Bronchial epithelial cell (primary cell): ENCODE data around the gene TNRC6B. TPM values are rescaled to one million over a fixed set of nuclear protein-coding genes. Genes with fewer than 3 reads are reported as not detected.

ENCODE experiments used
- DNase-seq: peaks from one replicate; pipeline ENCODE4 v3.0.0-alpha.2; 2010; ENCODE audit warnings: low read depth
- FAIRE-seq: peaks from 2 replicates; lab custom pipeline; 2011; peaks lifted over from hg19 to GRCh38; lab: Jason Lieb, UNC
- H3K27me3 ChIP-seq: 2 replicates; pipeline ENCODE4 v1.5.1; 2011; ENCODE audit warnings: low read length; ENCODE audit not compliant: control insufficient read depth, insufficient read depth
- H3K36me3 ChIP-seq: 2 replicates; pipeline ENCODE4 v1.5.1; 2011; ENCODE audit warnings: low read length; ENCODE audit not compliant: control insufficient read depth, insufficient read depth
- H3K4me3 ChIP-seq: 2 replicates; pipeline ENCODE4 v1.5.1; 2011; ENCODE audit warnings: mild to moderate bottlenecking, low read depth, low read length, control low read depth
- total RNA-seq: library from RNA; depleted of rRNA; stranded (reverse); fragments of >200 nt; gene quantifications from 2 replicates; pipeline ENCODE4 v1.2.1, GENCODE V29; 2014
- TF ChIP-seq, protein P1 (sequence below): IDR thresholded peaks from 2 replicates; pipeline ENCODE4 v1.5.1; 2011; ENCODE audit warnings: mild to moderate bottlenecking, moderate library complexity, low read length, control low read depth, inconsistent platforms; ENCODE audit not compliant: insufficient read depth, severe bottlenecking

The TNRC6B gene
- total RNA-seq, 1 donor from 2014 or later = 8.4 TPM

- Histone ChIP-seq H3K4me3 (no peak overlapping the region), H3K36me3 (peaks cover 2% of the 10 kb centered on the region), H3K27me3 (no peaks in the 10 kb centered on the region)
- FAIRE-seq (no peak), DNase-seq (no peak)
- TF ChIP-seq, protein P1, sequence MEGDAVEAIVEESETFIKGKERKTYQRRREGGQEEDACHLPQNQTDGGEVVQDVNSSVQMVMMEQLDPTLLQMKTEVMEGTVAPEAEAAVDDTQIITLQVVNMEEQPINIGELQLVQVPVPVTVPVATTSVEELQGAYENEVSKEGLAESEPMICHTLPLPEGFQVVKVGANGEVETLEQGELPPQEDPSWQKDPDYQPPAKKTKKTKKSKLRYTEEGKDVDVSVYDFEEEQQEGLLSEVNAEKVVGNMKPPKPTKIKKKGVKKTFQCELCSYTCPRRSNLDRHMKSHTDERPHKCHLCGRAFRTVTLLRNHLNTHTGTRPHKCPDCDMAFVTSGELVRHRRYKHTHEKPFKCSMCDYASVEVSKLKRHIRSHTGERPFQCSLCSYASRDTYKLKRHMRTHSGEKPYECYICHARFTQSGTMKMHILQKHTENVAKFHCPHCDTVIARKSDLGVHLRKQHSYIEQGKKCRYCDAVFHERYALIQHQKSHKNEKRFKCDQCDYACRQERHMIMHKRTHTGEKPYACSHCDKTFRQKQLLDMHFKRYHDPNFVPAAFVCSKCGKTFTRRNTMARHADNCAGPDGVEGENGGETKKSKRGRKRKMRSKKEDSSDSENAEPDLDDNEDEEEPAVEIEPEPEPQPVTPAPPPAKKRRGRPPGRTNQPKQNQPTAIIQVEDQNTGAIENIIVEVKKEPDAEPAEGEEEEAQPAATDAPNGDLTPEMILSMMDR = no peak
Observed at GRCh38 chr22:40271440-40271839, 93.7 kb downstream of the TNRC6B start.

GRCh38 chr22:40273319-40273718 lies 95.6 kb downstream of the TNRC6B start:
- FAIRE-seq = no peak
- H3K27me3 ChIP-seq = no peaks in the 10 kb centered on the region
- TF ChIP-seq, protein P1 = no peak
- no peaks in the 10 kb centered on the region for H3K36me3 ChIP-seq
- H3K4me3 ChIP-seq = no peak overlapping the region
- no peak for DNase-seq

DNA sequence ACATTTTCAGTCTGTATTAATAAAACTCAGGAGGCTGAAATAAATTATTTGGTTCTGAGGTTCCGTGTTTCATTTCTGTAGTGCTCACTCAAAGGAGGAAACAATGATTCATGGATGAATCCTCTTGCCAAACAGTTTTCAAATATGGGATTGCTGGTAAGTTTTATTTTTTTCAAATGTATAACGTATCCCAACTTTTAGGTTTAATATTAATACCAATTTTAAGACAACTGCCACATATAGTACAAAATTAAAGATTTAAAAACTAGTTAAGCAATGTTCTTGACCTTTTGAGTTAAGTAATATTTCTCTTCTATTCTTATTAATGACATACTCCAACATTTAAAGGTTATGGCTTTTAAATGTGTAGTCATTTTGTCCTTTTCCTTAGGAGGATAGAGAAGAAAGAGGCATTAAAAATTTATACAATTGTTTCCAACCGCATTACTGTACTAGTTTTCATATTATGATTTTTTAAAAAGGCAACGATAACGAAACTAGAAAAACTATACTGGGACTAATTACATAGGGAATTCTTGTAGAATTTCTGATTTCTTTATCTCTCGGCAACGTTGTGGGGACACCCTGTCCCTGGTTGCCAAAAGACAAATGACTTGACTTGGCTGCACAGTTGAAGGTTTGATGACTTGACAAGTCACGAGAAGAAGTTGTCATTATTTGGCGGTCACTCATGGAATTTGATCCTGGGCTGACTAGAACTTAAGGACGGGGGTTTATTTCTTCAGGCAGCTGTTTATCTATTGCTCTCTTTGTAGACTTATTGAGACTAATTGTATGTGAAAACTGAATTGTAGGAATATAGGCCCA lies 99.5 kb downstream of the TNRC6B start:
- Histone ChIP-seq H3K4me3 (no peak overlapping the region), H3K36me3 (peaks cover 1% of the 10 kb centered on the region), H3K27me3 (no peaks in the 10 kb centered on the region)
- DNase-seq = peak; percentile 67
- no peak for FAIRE-seq
- TF ChIP-seq, protein P1 = no peak

DNA sequence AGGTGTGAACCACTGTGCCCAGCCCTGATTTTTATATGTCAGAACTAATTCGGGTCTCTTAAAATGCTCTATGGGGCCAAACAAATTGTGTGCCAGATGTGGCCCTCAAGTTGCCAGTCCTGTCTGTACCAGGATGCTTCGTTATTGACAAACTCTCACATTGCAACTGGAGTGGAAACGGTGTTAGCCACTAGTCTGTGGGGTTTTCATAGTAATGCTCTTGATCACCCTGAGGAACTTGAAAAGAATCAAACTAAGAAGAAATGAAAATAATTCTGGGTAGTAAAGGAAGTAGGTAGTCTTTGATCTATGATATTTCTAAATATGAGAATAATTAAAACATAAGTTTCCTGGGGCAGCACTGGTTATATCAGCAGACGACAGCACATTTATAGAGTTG lies 101.3 kb downstream of the TNRC6B start:
- FAIRE-seq (no peak), DNase-seq (no peak)
- TF ChIP-seq, protein P1 = no peak
- H3K27me3 ChIP-seq = no peaks in the 10 kb centered on the region
- peaks cover 1% of the 10 kb centered on the region for H3K36me3 ChIP-seq
- H3K4me3 ChIP-seq = no peak overlapping the region

GRCh38 chr22:40281717-40282116 lies 104.0 kb downstream of the TNRC6B start:
- Histone ChIP-seq H3K36me3 (peaks cover 1% of the 10 kb centered on the region), H3K27me3 (no peaks in the 10 kb centered on the region), H3K4me3 (no peak overlapping the region)
- FAIRE-seq = no peak
- TF ChIP-seq, protein P1 = no peak
- peak; percentile 33 for DNase-seq
